CD14-positive monocyte (primary cell): ENCODE results near the gene TMEM235. TPM values are rescaled to one million over a fixed set of nuclear protein-coding genes. Genes with fewer than 3 reads are reported as not detected.
A peak's percentile ranks its signal among the peaks of the same experiment; 100 is the strongest.

Experiments used
- DNase-seq, 3 donors: peaks; one replicate each; pipeline ENCODE4 v3.0.0-alpha.2; 2011 to 2022
- H2AFZ ChIP-seq: 2 replicates; pipeline ENCODE4 v1.6.0; 2012; ENCODE audit warnings: mild to moderate bottlenecking, low read depth, low read length, inconsistent platforms; ENCODE audit not compliant: insufficient read depth, poor library complexity, severe bottlenecking
- H3K27ac ChIP-seq, 2 donors: 1 replicate in 1 of 2; 2 replicates in 1 of 2; pipeline ENCODE4 v1.5.1; 2012 to 2013; ENCODE audit warnings: low read length in 2 of 2, control low read depth in 1 of 2, inconsistent platforms in 1 of 2, low read depth in 1 of 2, mild to moderate bottlenecking in 1 of 2
- H3K27me3 ChIP-seq, 2 donors: one replicate each; pipeline versions ENCODE4 v1.6.0 to v1.6.1; 2011 to 2013; ENCODE audit warnings: low read length in 2 of 2; ENCODE audit not compliant: control insufficient read depth in 2 of 2, insufficient read depth in 2 of 2
- H3K36me3 ChIP-seq, 2 donors: replicated peaks in 1 of 2; 1 replicate in 1 of 2; 2 replicates in 1 of 2; pipeline versions ENCODE4 v1.5.1 to v1.6.1; 2012 to 2013; ENCODE audit warnings: low read length in 2 of 2, control low read depth in 1 of 2, inconsistent platforms in 1 of 2, mild to moderate bottlenecking in 1 of 2; ENCODE audit not compliant: insufficient read depth in 2 of 2, control insufficient read depth in 1 of 2
- H3K4me1 ChIP-seq, 2 donors: 1 replicate in 1 of 2; 2 replicates in 1 of 2; pipeline versions ENCODE4 v1.5.1 to v1.6.1; 2012 to 2013; ENCODE audit warnings: low read length in 2 of 2, control low read depth in 1 of 2, inconsistent platforms in 1 of 2, mild to moderate bottlenecking in 1 of 2, moderate library complexity in 1 of 2; ENCODE audit not compliant: insufficient read depth in 2 of 2, control insufficient read depth in 1 of 2
- H3K4me2 ChIP-seq: replicated peaks from 2 replicates; pipeline ENCODE3; 2012; ENCODE audit warnings: low read length, moderate library complexity, mild to moderate bottlenecking; ENCODE audit not compliant: poor library complexity, severe bottlenecking; ENCODE audit errors: extremely low read depth
- H3K4me3 ChIP-seq, 3 experiments: fragments of 200-600 bp in 1 of 3; sonication (generic) in 1 of 3; replicated peaks in 1 of 3; 1 replicate in 2 of 3; 2 replicates in 1 of 3; pipeline ENCODE4 v1.5.1; 2011 to 2013; ENCODE audit warnings: low read length in 3 of 3, mild to moderate bottlenecking in 3 of 3, control low read depth in 2 of 3, low read depth in 2 of 3, inconsistent platforms in 1 of 3, moderate library complexity in 1 of 3
- H3K79me2 ChIP-seq: 2 replicates; pipeline ENCODE4 v1.6.0; 2012; ENCODE audit warnings: mild to moderate bottlenecking, control low read depth, inconsistent platforms, low read length, moderate library complexity; ENCODE audit not compliant: insufficient read depth
- H3K9ac ChIP-seq: 2 replicates; pipeline ENCODE4 v1.6.0; 2017; ENCODE audit warnings: low read length, mild to moderate bottlenecking; ENCODE audit not compliant: insufficient read depth, poor library complexity, severe bottlenecking
- H3K9me3 ChIP-seq, 2 donors: replicated peaks in 1 of 2; 1 replicate in 1 of 2; 2 replicates in 1 of 2; pipeline versions ENCODE4 v1.5.1 to v1.6.1; 2012 to 2013; ENCODE audit warnings: low read length in 2 of 2, control low read depth in 1 of 2; ENCODE audit not compliant: control insufficient read depth in 1 of 2, insufficient read depth in 1 of 2
- H4K20me1 ChIP-seq: 2 replicates; pipeline ENCODE4 v1.6.0; 2012; ENCODE audit warnings: mild to moderate bottlenecking, low read length, control low read depth, moderate library complexity; ENCODE audit not compliant: insufficient read depth
- H3K27ac Mint-ChIP-seq, 7 donors: one replicate each; pipeline ENCODE4 v1.8.0; 2020; ENCODE audit warnings: mild to moderate bottlenecking in 7 of 7, mixed read lengths in 7 of 7, moderate library complexity in 6 of 7, inconsistent platforms in 2 of 7
- H3K27me3 Mint-ChIP-seq, 3 donors: one replicate each; pipeline ENCODE4 v1.8.0; 2021 to 2022; ENCODE audit warnings: low read depth in 3 of 3, mild to moderate bottlenecking in 3 of 3, mixed read lengths in 3 of 3, moderate library complexity in 3 of 3, inconsistent platforms in 1 of 3
- H3K36me3 Mint-ChIP-seq, 2 donors: one replicate each; pipeline ENCODE4 v1.8.0; 2020; ENCODE audit warnings: mixed read lengths in 2 of 2, inconsistent platforms in 1 of 2, mild to moderate bottlenecking in 1 of 2
- H3K4me1 Mint-ChIP-seq: one replicate; pipeline ENCODE4 v1.8.0; 2020; ENCODE audit warnings: mild to moderate bottlenecking, mixed read lengths
- H3K4me3 Mint-ChIP-seq, 2 donors: one replicate each; pipeline ENCODE4 v1.8.0; 2020; ENCODE audit warnings: mild to moderate bottlenecking in 2 of 2, mixed read lengths in 2 of 2, moderate library complexity in 1 of 2
- H3K9me3 Mint-ChIP-seq, 7 donors: one replicate each; pipeline ENCODE4 v1.8.0; 2020 to 2022; ENCODE audit warnings: mixed read lengths in 7 of 7, mild to moderate bottlenecking in 6 of 7, moderate library complexity in 6 of 7, inconsistent platforms in 2 of 7
- CTCF ChIP-seq: fragments of 200-600 bp; IDR thresholded peaks from one replicate; pipeline ENCODE4 v1.8.0; 2022; ENCODE audit warnings: antibody characterized with exemption, mild to moderate bottlenecking
- WGBS: methylation state at CpG from one replicate; pipeline ENCODE4 v1.1.5; 2013; ENCODE audit warnings: missing lambda C conversion rate; ENCODE audit not compliant: insufficient coverage; 5-methylcytosine and 5-hydroxymethylcytosine counted together
- intact Hi-C, 2 donors: fragments of 100-400 bp; cut with micrococcal nuclease; formaldehyde crosslinking; loops; one replicate each; pipeline versions ENCODE4 v1.15.0 to v1.15.1; 2023
- polyA plus RNA-seq, 3 donors: library from polyadenylated mRNA; depleted of rRNA in 1 of 3; unstranded in 2 of 3; stranded (reverse) in 1 of 3; fragments of 300-500 nt in 2 of 3; fragments of >200 nt in 1 of 3; fragmentation: Illumina TruSeq in 2 of 3; gene quantifications; 1 replicate in 2 of 3; 2 replicates in 1 of 3; pipeline ENCODE4 v1.2.3, GENCODE V29; 2012 to 2021

The TMEM235 gene
- polyA plus RNA-seq, 3 donors: not detected

DNA sequence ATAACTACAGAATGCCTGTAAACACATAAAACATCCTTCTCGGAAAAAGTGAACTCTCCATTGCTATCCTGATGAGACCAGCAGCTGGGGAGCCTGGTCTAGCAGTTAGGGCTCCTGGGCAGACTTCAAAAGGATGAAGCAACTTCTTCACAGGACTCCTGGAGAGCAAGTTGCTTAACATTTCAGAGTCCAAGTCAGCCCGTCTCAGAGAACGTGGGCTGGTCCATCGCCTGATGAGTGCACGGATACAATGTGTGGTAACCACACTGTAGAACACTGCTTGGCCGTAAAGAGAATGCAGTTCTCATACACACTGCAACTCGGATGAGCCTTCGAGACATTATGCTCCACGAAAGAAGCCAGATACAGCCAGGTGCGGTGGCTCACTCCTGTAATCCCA is 52.7 kb downstream of the TMEM235 start:
- TF ChIP-seq CTCF: no peak
- 39% methylated on average over 9 of the region's 10 CpGs for WGBS
- peaks cover 32% of the 10 kb centered on the region for H3K4me1 Mint-ChIP-seq
- Histone ChIP-seq H3K4me2 (no peak overlapping the region), H3K9ac (no peak overlapping the region), H4K20me1 (no peaks in the 10 kb centered on the region), H3K27me3 (no peaks in the 10 kb centered on the region), H3K27ac (peak overlapping the region; percentile 75 to 82), H3K4me1 (peaks cover 44 to 55% of the 10 kb centered on the region in 2 donors), H3K4me3 (no peak overlapping the region), H3K36me3 (no peaks in the 10 kb centered on the region), H3K79me2 (no peaks in the 10 kb centered on the region), H2AFZ (no peak overlapping the region), H3K9me3 (no peaks in the 10 kb centered on the region)
- peak; percentile 77 to 91 (median 82) for DNase-seq
- peak overlapping the region; percentile 92 to 98 (median 97) for H3K27ac Mint-ChIP-seq
- peaks cover 2 to 3% (median 2%) of the 10 kb centered on the region in 3 donors for H3K27me3 Mint-ChIP-seq
- intact Hi-C loops: no loop called here
- H3K4me3 Mint-ChIP-seq: peak overlapping the region in 1 of 2 donors; percentile 55
- no peaks in the 10 kb centered on the region for H3K36me3 Mint-ChIP-seq
- peaks cover 0 to 4% (median 0%) of the 10 kb centered on the region in 7 donors for H3K9me3 Mint-ChIP-seq

DNA sequence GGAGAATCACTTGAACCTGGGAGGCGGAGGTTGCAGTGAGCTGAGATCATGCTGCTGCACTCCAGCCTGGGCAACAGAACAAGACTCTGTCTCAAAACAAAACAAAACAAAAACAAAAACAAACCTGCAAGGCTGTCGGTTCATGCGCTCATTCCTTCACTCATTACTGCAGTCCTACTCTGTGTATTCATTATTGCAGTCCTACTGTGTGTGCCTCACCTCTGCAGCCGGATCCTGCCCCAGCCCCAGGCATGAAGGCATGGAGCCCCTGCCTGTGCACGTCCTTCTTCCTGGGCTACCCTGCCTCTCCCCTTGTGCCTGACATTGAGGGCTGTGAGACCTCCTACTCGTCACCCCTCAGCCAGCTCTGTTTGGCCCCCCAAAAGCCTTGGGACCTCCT is 57.6 kb downstream of the TMEM235 start:
- DNase-seq: no peak
- Histone ChIP-seq H3K27me3 (no peaks in the 10 kb centered on the region), H2AFZ (no peak overlapping the region), H3K4me1 (peaks cover 48 to 62% of the 10 kb centered on the region in 2 donors), H3K79me2 (no peaks in the 10 kb centered on the region), H3K27ac (no peak overlapping the region), H3K9me3 (peaks cover 0 to 2% of the 10 kb centered on the region in 2 donors), H3K4me3 (no peak overlapping the region), H4K20me1 (no peaks in the 10 kb centered on the region), H3K4me2 (no peak overlapping the region), H3K36me3 (no peaks in the 10 kb centered on the region), H3K9ac (no peak overlapping the region)
- no peak overlapping the region for H3K27ac Mint-ChIP-seq
- no peak for TF ChIP-seq CTCF
- WGBS: 100% methylated on average over 5 of the region's 6 CpGs
- peaks cover 0 to 4% (median 0%) of the 10 kb centered on the region in 7 donors for H3K9me3 Mint-ChIP-seq
- H3K4me3 Mint-ChIP-seq: no peak overlapping the region
- H3K4me1 Mint-ChIP-seq: peaks cover 32% of the 10 kb centered on the region
- H3K27me3 Mint-ChIP-seq: peaks cover 0 to 2% (median 0%) of the 10 kb centered on the region in 3 donors
- intact Hi-C loops: loop anchor here in 1 of 2 donors (5.0 kb wide), 3 partner anchors 48 to 128 kb away; partner anchors contain the start of gene SOCS3
- H3K36me3 Mint-ChIP-seq: no peaks in the 10 kb centered on the region
